HG03571 (cell line): ENCODE results near the gene AIF1L.

ENCODE experiments used
- ATAC-seq: cut with Tn5 transposase; IDR thresholded peaks from one replicate; pipeline ENCODE4 v1.9.1; 2021; ENCODE audit not compliant: unreplicated experiment

The AIF1L gene

GRCh38 chr9:131161585-131161984 lies 65.3 kb downstream of the AIF1L start:
- ATAC-seq: no peak

GRCh38 chr9:131162886-131163285 lies 66.6 kb downstream of the AIF1L start:
- no peak for ATAC-seq

DNA sequence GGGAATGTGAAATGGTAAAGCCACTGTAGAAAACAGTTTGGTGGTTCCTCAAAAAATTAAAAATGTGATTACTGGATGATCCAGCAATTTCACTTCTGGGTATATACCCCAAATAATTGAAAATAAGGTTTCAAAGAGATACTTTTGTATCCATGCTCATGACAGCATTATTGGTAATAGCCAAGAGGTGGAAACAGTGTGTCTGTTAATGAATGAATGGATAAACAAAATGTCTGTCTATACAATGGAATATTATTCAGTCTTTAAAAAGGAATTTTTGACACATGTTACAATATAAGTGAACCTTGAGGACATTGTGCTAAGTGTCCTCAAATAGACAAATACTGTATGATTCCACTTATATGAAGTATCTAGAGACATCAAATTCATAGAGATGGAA lies 69.2 kb downstream of the AIF1L start:
- ATAC-seq: no peak

GRCh38 chr9:131167146-131167692 lies 70.9 kb downstream of the AIF1L start:
- no peak for ATAC-seq

DNA sequence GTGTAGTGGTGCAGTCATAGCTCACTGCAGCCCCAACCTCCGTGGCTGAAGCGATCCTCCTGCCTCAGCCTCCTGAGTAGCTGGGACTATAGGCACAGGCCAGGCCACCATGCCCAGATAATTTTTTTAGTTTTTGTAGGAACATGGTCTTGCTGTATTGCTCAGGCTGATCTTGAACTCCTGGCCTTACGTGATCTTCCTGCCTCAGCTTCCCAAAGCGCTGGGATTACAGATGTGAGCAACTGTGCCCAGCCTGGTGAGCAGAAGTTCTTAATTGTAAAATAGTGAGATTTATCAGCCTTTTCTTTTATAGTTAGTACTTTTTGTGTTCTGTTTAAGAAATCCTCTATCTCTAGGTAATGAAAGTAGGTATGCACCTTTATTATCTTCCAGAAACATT lies 71.6 kb downstream of the AIF1L start:
- no peak for ATAC-seq

DNA sequence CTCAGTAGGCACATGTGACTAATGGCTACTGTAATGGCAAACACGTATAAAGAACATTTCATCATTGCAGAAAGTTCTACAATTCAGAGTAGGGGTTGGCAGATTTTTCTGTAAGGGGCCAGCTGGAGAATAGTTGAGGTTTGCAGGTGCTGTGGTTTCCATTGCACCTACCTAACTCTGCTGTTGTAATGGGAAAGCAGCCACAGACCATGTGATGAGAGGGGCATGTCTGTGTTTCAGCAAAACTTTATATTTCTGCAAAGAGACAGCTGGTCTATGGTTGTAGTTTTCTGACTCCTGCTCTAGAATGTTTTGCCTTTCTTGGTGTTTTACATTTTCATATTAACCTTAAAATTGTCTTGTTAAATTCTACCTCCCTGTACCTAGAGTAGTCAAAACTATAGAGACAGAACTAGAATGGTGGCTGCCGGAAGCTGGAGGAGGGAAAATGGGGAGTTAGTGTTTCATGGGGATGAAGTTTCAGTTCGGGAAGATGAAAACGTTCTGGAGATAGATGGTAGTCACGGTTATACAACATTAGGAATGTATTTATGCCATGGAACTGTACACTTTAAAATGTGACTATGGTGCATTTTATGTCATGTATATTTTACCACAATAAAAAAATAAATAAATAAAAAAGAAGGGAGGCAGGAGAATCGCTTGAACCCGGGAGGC lies 73.4 kb downstream of the AIF1L start:
- ATAC-seq: no peak
